Karpas-422 (cell line): ENCODE measurements around the gene SYNCRIP. TPM values are rescaled to one million over a fixed set of nuclear protein-coding genes. Genes with fewer than 3 reads are reported as not detected.

Source experiments
- DNase-seq: peaks from one replicate; pipeline ENCODE4 v3.0.0-alpha.2; 2015
- H2AFZ ChIP-seq: fragments of 200-600 bp; sonication (generic); 2 replicates; pipeline ENCODE4 v1.6.1; 2014; ENCODE audit warnings: antibody characterized with exemption, low read length, mixed read lengths
- H3K27ac ChIP-seq: fragments of 200-600 bp; sonication (generic); 2 replicates; pipeline ENCODE4 v1.5.1; 2014; ENCODE audit warnings: mild to moderate bottlenecking, low read length, moderate library complexity
- H3K27me3 ChIP-seq: fragments of 200-600 bp; sonication (generic); 2 replicates; pipeline ENCODE4 v1.6.1; 2014; ENCODE audit warnings: low read length, mixed read lengths
- H3K36me3 ChIP-seq: fragments of 200-600 bp; sonication (generic); 2 replicates; pipeline ENCODE4 v1.6.1; 2014; ENCODE audit warnings: low read length, mixed read lengths; ENCODE audit not compliant: insufficient read depth
- H3K4me1 ChIP-seq: fragments of 200-600 bp; sonication (generic); 2 replicates; pipeline ENCODE4 v1.6.1; 2014; ENCODE audit warnings: mild to moderate bottlenecking, low read length, mixed read lengths
- H3K4me2 ChIP-seq: fragments of 200-600 bp; sonication (generic); 2 replicates; pipeline ENCODE4 v1.6.1; 2014; ENCODE audit warnings: low read length, low read depth, mild to moderate bottlenecking; ENCODE audit not compliant: poor library complexity, severe bottlenecking
- H3K4me3 ChIP-seq: fragments of 200-600 bp; sonication (generic); 2 replicates; pipeline ENCODE4 v1.5.1; 2014; ENCODE audit warnings: mild to moderate bottlenecking, antibody characterized with exemption, low read length, mixed read lengths
- H3K79me2 ChIP-seq: fragments of 200-600 bp; sonication (generic); 2 replicates; pipeline ENCODE4 v1.6.1; 2014; ENCODE audit warnings: mild to moderate bottlenecking, low read length, mixed read lengths
- H3K9ac ChIP-seq: fragments of 200-600 bp; sonication (generic); 2 replicates; pipeline ENCODE4 v1.6.0; 2014; ENCODE audit warnings: low read length
- H3K9me2 ChIP-seq: fragments of 200-600 bp; sonication (generic), shearing (Covaris generic); replicated peaks from 2 replicates; pipeline ENCODE4 v1.6.0; 2014; ENCODE audit warnings: mild to moderate bottlenecking, low read length, moderate library complexity; ENCODE audit not compliant: insufficient read depth
- H3K9me3 ChIP-seq: fragments of 300-700, 200-600 bp; sonication (generic); 2 replicates; pipeline ENCODE4 v1.6.1; 2014; ENCODE audit warnings: low read length, mixed read lengths
- H4K20me1 ChIP-seq: fragments of 200-600 bp; sonication (generic); 2 replicates; pipeline ENCODE4 v1.6.1; 2014; ENCODE audit warnings: mild to moderate bottlenecking, antibody characterized with exemption, low read length, low read depth; ENCODE audit not compliant: insufficient read depth
- total RNA-seq: library from RNA; depleted of rRNA; stranded (reverse); fragments of >200 nt; shearing (Covaris generic); gene quantifications from 2 replicates; pipeline ENCODE4 v1.2.3, GENCODE V29; 2014; ENCODE audit warnings: low replicate concordance

Gene SYNCRIP
- total RNA-seq, 1 experiment from 2014 or later: 99.4 TPM

- Histone ChIP-seq H3K9ac (no peak overlapping the region), H3K36me3 (peaks cover 28% of the 10 kb centered on the region), H3K4me1 (peaks cover 22% of the 10 kb centered on the region), H3K9me3 (no peaks in the 10 kb centered on the region), H4K20me1 (peaks cover 34% of the 10 kb centered on the region), H3K27ac (no peak overlapping the region), H2AFZ (no peak overlapping the region), H3K9me2 (no peaks in the 10 kb centered on the region), H3K27me3 (no peaks in the 10 kb centered on the region), H3K4me2 (no peak overlapping the region), H3K4me3 (no peak overlapping the region), H3K79me2 (peaks cover 27% of the 10 kb centered on the region)
- peak; percentile 73 for DNase-seq
Measured at GRCh38 chr6:85673198-85674139, 30.8 kb upstream of the SYNCRIP start.

- H3K79me2 ChIP-seq: peaks cover 19% of the 10 kb centered on the region
Measured at GRCh38 chr6:85672623-85673022, 29.9 kb upstream of the SYNCRIP start.

GRCh38 chr6:85672050-85672449, 29.4 kb upstream of the SYNCRIP start:
- peak; percentile 66 for DNase-seq
- Histone ChIP-seq H3K4me3 (no peak overlapping the region), H3K36me3 (peaks cover 18% of the 10 kb centered on the region), H3K4me2 (no peak overlapping the region), H3K9ac (no peak overlapping the region), H3K27ac (no peak overlapping the region), H3K79me2 (peaks cover 13% of the 10 kb centered on the region), H3K9me2 (no peaks in the 10 kb centered on the region), H3K4me1 (peaks cover 22% of the 10 kb centered on the region), H3K9me3 (no peaks in the 10 kb centered on the region), H3K27me3 (no peaks in the 10 kb centered on the region), H2AFZ (no peak overlapping the region), H4K20me1 (peaks cover 21% of the 10 kb centered on the region)

More at GRCh38 chr6:85672623-85673022, 29.9 kb upstream of the SYNCRIP start:
- no peak overlapping the region for H3K4me2 ChIP-seq
- no peak overlapping the region for H3K9ac ChIP-seq
- H3K4me1 ChIP-seq: peaks cover 22% of the 10 kb centered on the region
- H3K27me3 ChIP-seq: no peaks in the 10 kb centered on the region
- no peak overlapping the region for H3K27ac ChIP-seq
- peaks cover 24% of the 10 kb centered on the region for H3K36me3 ChIP-seq
- H3K9me3 ChIP-seq: no peaks in the 10 kb centered on the region
- no peak overlapping the region for H2AFZ ChIP-seq
- H3K4me3 ChIP-seq: no peak overlapping the region
- DNase-seq: peak; percentile 69
- H4K20me1 ChIP-seq: peaks cover 26% of the 10 kb centered on the region
- H3K9me2 ChIP-seq: no peaks in the 10 kb centered on the region

GRCh38 chr6:85670573-85670972, 27.9 kb upstream of the SYNCRIP start:
- Histone ChIP-seq H2AFZ (no peak overlapping the region), H3K4me2 (no peak overlapping the region), H3K9me3 (no peaks in the 10 kb centered on the region), H3K27ac (no peak overlapping the region), H3K9me2 (no peaks in the 10 kb centered on the region), H3K36me3 (peaks cover 3% of the 10 kb centered on the region; the same call in 1 of the 2 replicates), H3K27me3 (no peaks in the 10 kb centered on the region), H3K4me1 (peaks cover 7% of the 10 kb centered on the region), H3K79me2 (no peaks in the 10 kb centered on the region), H3K4me3 (no peak overlapping the region), H3K9ac (no peak overlapping the region), H4K20me1 (peaks cover 6% of the 10 kb centered on the region; the same call in 1 of the 2 replicates)
- DNase-seq: no peak

- no peaks in the 10 kb centered on the region for H3K27me3 ChIP-seq
- H3K27ac ChIP-seq: no peak overlapping the region
- H3K36me3 ChIP-seq: no peaks in the 10 kb centered on the region
- 0 out of 2 replicates have a peak, but pooled peaks cover 4% of the 10 kb centered on the region for H4K20me1 ChIP-seq
- DNase-seq: peak; percentile 58
- no peak overlapping the region for H2AFZ ChIP-seq
- H3K4me2 ChIP-seq: no peak overlapping the region
- no peak overlapping the region for H3K9ac ChIP-seq
- peaks cover 3% of the 10 kb centered on the region; the same call in 1 of the 2 replicates for H3K4me1 ChIP-seq
- no peaks in the 10 kb centered on the region for H3K9me2 ChIP-seq
- no peaks in the 10 kb centered on the region for H3K9me3 ChIP-seq
- no peaks in the 10 kb centered on the region for H3K79me2 ChIP-seq
- no peak overlapping the region for H3K4me3 ChIP-seq
Measured at GRCh38 chr6:85669735-85670194, 27.1 kb upstream of the SYNCRIP start.

- H3K36me3 ChIP-seq: no peaks in the 10 kb centered on the region; the same call in 1 of the 2 replicates
- no peaks in the 10 kb centered on the region for H4K20me1 ChIP-seq
- H3K9me3 ChIP-seq: peaks cover 3% of the 10 kb centered on the region; the same call in 1 of the 2 replicates
- no peaks in the 10 kb centered on the region for H3K9me2 ChIP-seq
- no peak overlapping the region for H3K4me3 ChIP-seq
- H3K79me2 ChIP-seq: no peaks in the 10 kb centered on the region
- H3K27ac ChIP-seq: no peak overlapping the region
- no peaks in the 10 kb centered on the region for H3K27me3 ChIP-seq
- H3K4me2 ChIP-seq: no peak overlapping the region
- no peak overlapping the region for H3K9ac ChIP-seq
- no peak overlapping the region for H2AFZ ChIP-seq
- no peak for DNase-seq
- H3K4me1 ChIP-seq: no peaks in the 10 kb centered on the region
Measured at GRCh38 chr6:85662251-85662650, 19.6 kb upstream of the SYNCRIP start.

GRCh38 chr6:85660181-85660611, 17.5 kb upstream of the SYNCRIP start:
- no peak overlapping the region for H3K27ac ChIP-seq
- H3K36me3 ChIP-seq: no peaks in the 10 kb centered on the region; the same call in 1 of the 2 replicates
- DNase-seq: no peak
- no peaks in the 10 kb centered on the region for H3K27me3 ChIP-seq
- H4K20me1 ChIP-seq: no peaks in the 10 kb centered on the region
- no peak overlapping the region for H3K9ac ChIP-seq
- no peak overlapping the region for H3K4me2 ChIP-seq
- peaks cover 3% of the 10 kb centered on the region; the same call in 1 of the 2 replicates for H3K9me3 ChIP-seq
- H3K9me2 ChIP-seq: no peaks in the 10 kb centered on the region
- no peaks in the 10 kb centered on the region for H3K79me2 ChIP-seq
- H3K4me3 ChIP-seq: no peak overlapping the region
- H3K4me1 ChIP-seq: no peaks in the 10 kb centered on the region
- no peak overlapping the region for H2AFZ ChIP-seq

- Histone ChIP-seq H3K27me3 (no peaks in the 10 kb centered on the region), H3K9me3 (no peaks in the 10 kb centered on the region), H3K4me1 (peaks cover 11% of the 10 kb centered on the region), H3K27ac (no peak overlapping the region), H3K36me3 (no peaks in the 10 kb centered on the region), H3K9ac (no peak overlapping the region), H3K4me3 (no peak overlapping the region), H4K20me1 (no peaks in the 10 kb centered on the region), H3K9me2 (no peaks in the 10 kb centered on the region), H3K4me2 (no peak overlapping the region), H2AFZ (no peak overlapping the region), H3K79me2 (no peaks in the 10 kb centered on the region)
- DNase-seq: no peak
Measured at GRCh38 chr6:85650606-85651005, 7.9 kb upstream of the SYNCRIP start.
